ENCODE measurements around the gene DIS3L2.
"Not testable (repeated sequence)": the region's sequence is repeated elsewhere in the genome, so short reads cannot be mapped to it uniquely, and the experiment has no call there.

Gene DIS3L2

DNA sequence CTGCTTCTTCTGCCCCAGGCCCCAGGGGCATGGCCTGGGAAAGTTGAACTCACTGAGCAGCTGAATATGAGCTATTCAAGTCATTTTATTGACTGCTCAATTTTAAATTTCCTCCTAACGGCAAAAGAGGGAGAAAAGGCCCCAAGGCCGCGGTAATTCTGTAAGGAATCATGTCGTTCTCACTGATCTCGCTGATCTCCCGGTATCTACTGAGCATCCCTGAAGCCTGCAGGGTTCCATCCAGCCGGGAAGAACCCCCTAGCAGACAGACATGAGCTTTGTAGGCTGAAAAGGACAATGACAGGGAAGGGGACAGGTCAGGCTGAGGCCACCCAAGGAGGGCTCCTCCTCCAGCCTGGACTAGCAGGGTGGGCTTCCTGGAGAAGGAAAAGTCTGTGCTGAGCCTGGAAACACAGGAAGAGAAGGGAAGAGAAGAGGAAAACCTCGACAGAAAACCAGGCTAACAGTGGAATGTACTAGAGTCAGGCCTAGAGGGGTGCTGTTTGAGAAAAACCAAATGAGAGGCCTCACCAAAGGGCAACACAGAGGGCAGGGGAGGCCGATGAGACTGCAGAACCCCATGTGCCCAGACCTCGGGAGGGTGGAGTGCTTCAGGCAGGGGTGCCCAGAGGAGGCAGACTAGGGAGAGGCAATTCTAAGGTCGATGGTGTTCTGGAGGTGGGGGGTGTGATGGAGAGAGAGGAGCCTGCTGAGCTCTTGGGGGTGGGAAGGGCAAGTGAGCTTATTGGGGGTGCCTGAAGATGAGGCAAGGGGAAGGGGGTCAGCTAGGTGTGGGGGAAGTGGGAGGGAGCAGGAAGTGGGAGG lies 32.4 kb upstream of the DIS3L2 start:
- no peak for DNase-seq (ENCODE audit: low read depth)

DNA sequence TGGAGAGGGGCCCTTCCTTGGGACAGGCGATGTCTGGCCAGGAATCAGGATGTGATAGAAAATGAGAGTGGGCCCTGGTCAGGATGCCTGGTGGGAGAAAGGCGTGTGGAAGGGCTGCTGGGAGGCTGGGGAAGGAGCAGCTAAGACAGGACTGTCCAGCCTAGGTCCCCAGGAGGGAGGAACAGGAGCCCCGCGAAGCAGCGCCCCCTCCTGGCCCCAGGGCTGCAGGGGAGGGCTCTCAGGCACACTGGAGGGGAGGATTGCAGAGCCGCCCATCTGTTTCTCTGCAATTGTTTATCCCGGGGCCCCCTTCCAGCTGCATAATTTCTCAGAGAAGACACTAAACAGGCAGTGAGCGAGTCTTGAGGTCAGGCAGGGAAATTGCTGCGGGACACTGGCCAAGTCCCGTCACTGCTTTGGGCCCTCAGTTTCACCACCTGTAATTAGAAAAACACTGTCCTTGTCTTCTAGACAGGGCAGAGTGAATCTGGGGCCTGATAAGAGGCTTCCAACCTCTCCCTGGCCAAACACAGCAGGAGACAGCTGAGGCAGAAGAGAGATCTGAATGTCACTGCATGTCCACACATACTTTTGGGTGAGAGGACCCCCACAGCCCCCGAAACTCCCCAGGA lies 31.4 kb upstream of the DIS3L2 start:
- DNase-seq (ENCODE audit: low read depth): no peak

DNA sequence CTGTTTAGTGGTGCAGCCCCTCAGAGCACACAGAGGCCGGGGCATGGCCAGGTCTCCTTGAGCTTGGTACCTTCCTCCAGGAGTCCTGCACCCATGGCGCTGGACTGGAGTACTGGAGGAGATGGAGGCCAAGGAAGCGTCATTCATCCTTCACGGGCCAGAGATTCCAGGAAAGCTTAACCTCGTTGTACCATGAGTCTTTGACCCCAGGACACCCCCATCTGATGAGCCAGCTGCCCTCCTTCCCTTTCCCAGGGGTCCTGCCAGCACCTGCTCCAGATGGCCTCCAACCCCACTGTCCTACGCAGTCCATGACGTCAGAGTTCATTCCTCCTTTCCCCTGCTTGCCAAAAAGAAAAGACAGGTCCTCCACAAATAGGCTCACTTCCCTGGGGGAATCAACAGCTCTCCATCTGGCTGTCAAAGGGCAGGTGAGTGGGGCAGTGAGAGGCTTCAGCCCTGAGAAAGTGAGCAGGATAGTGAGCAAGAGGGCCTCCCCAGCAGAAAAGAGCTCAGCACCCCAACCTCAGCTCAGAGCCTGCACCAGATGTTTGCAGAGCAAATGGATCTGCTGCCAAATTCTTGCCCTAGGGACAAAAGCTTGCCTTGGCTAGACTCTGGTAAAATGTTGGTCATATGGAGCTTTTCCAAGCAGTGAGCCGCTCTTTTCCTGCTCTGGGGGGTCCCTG lies 30.8 kb upstream of the DIS3L2 start:
- DNase-seq (ENCODE audit: low read depth): no peak

DNA sequence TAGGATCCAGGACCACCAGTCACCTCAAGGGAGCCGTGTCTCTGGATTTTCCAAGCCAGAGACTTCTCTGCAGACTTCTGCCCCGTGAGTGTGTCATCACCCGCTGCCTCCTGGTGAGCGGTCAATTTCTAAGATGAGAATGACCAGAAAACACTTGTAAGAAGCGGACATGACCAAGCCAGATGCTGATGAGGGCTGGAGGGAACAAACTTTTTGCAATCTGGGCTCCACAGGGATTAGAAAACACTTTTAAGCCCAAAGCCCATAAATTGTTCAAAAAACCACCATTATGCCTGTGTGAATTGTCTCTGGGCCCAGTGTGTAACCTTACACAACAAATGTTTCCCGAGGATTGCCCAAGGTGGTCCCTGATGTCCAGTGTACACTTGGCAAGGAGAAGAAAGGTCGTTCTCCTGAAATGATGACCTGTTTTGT lies 30.0 kb upstream of the DIS3L2 start:
- DNase-seq (ENCODE audit: low read depth): no peak

DNA sequence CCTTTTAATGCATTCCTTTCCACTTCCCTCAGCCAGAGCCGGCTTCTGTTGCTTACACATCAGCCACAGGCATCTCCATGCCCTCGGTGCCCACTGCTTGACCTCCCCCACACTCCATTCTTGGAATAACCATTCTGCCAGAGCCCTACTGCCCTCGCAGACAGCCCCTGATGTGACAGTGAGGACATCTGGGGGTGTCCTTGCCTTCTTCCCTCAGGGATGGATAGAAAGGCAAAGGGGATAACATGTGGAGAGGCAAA lies 28.9 kb upstream of the DIS3L2 start:
- DNase-seq (ENCODE audit: low read depth): no peak

DNA sequence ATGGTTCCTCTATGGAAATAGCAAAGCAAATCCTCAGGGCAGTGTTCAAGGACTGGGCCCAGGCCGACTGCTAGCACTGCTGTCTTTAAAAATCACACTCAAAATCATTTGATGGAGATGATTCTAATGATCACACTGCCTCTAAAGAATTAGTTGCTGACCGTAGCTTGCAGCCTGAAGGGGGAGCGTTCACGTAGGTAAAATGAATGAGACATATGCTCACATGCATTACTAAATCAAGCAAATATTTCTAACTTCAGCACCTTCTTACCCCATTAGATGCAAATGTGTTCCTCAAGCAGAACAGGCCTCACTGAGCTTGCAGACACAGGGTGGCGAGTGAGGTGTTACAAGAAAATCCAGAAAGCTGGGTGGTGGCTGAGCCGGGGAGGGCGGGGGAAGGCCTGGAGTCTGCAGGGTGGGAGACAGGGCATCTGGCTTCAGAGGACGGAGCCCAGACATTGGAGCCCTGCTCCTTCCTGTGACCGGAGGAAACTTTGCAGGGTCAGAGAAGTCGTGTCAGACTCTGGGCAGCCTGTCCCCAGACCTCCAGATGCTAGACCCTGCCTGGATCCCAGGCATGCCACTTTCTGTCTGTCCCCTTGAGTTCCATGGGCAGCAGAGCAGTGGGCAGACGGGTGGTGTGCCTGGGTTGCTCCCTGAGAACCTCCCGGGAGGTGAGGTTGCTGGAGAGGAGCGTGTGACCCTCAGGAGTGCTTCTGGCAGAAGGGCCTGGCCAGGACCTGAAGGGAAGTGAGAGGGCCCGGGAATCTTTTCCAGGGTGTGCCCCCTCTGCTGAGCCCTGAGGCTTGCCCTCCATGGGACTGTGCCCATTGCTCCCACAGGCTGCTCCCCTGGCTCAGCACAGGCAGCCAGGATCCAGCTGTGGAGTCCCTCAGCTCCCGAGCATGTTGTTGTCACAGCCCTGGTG lies 28.3 kb upstream of the DIS3L2 start:
- no peak for DNase-seq (ENCODE audit: low read depth)

DNA sequence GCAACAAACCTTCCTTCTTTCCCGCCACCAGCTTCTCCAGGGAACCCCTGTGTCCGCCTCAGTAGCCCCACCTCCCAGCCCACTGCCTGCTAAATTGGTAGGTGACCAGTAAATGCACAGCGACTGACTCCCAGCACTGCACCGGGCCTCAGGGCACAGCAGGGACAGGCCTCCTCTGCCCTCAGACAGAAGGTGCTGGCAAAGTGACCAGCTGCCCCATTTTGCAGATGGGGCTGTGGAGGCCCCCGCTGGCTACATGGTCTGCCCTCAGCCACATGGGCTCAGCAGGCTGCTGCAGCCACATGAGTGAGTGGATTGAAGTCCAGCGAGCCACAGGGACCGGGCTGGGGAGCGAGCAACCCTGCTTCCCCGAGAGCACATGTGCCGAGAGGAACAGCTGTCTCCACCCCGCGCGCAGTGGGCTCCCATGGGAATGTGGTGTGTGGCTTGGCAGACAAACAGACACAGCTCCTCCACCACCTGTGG lies 27.6 kb upstream of the DIS3L2 start:
- no peak for DNase-seq (ENCODE audit: low read depth)

DNA sequence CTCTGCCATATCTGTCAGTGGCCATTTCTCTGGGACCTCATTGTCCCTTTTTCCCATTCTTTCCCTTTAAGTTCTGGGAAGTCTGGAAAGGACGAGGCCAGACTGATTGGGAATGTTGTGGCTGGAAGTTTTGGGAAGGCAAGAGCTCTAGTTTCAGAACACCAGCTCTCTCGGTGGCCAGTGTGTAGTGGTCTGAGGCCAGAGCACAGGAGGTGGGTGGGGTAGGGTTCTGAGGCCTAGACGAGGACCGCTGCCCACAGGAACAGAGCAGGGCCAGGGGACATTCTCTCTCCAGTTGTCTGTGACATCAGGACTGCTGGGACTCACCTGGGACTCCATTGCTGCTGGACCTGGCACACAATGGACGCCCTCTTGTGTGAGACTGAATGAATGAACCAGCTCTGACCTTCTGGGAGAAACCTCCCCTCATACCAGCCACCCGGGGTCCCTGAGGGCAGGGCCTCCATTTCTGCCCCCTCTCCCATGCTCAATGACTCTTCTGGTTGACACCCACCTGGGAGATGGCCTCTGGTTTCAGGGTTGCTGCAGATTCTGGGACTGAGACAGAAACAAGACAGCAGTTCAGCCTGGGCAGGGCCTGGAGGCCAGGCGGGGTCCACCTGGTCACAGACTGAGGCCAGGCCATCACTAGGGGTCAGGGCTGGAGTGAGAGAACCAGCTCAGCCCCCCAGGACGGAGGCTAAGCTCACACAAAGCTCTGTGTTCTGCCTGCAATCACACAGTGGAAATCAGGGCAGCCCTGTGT lies 26.9 kb upstream of the DIS3L2 start:
- DNase-seq (ENCODE audit: low read depth): no peak

DNA sequence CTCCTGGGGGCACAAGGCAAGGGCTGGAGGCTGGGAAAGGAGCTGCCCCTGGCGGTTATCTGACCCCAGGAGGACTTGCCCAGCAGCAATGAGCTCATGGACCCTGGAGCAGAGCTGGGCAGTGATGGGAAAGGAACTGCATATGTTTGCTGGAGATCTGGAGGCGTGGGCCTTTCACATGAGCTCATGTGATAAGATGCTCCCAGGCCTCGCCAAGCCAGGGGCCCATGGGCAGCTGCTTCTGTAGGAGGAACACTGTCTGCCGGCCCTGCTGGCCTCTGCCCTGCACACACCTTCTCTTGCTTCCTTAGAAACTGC lies 26.3 kb upstream of the DIS3L2 start:
- DNase-seq (ENCODE audit: low read depth): no peak

DNA sequence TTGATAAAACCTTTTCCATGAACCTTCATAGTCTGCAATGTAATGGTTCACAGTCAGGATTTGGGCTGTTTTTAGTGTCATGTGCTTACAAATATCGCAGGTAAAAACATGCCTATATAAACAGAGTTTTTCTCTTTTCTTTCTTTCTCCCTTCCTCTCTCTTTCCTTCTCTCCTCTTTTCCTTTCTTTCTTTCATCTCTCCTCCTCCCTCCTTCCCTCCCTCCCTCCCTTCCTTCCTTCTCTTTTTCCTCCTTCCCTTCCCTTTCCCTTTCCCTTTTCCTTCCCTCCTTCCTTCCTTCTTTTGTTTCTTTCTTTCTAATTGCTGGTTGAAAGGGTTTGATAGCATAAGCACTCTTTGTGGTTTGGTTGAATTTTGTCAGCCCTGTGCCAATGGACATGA lies 25.7 kb upstream of the DIS3L2 start:
- DNase-seq (ENCODE audit: low read depth): no peak

DNA sequence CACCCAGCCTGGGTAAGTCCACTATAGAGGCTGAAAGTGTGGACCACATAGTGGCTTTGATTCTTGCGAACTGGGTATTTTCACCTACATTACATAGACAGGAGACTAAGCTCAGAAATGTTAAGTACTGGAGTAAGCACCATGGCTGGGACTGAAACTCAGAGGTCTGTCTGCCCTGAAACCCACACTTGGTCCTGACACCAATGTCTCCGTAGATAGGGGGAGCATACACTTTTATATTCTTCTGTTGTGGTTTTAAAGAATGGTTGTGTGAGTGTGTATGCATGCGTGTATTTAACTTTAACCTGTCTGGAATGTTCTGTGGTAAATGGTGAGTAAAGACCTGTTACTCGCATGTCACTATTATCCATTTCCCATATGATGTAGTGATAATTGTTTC lies 25.0 kb upstream of the DIS3L2 start:
- no peak for DNase-seq (ENCODE audit: low read depth)

DNA sequence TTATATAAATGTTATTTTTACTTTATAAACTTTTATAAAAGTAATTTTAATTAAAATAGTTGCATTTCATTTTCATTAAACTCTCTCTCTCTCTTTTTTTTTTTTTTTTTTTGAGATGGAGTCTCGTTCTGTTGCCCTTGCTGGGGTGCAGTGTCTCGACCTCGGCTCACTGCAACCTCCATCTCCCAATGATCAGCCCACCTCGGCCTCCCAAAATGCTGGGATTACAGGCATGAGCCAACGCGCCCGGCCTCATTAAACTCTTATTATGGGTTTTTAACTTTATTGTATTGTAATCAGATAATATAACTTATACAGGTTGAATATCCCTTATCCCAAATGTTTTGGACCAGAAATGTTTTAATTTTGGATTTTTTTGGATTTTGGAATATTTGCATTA lies 24.5 kb upstream of the DIS3L2 start:
- no peak for DNase-seq (ENCODE audit: low read depth)

DNA sequence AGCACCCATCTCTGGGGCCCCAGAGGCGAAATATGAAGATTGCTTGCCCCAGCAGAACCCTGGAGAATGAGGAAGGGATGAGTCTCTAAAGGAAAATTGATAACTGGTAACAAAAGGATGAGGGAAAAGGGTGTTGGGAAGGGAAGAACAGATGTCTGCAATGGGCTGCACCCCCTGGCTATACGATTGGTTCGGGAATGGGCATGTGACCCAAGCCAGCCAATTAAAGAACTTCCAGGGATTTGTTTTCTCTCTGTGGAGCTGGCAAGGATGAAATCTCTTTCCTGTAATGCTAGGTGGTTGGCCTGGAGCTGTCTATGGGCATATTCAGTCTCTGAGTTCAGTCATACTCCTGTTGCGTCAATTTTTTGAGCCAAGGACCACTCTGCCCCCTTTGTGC lies 22.5 kb upstream of the DIS3L2 start:
- DNase-seq (ENCODE audit: low read depth): no peak

DNA sequence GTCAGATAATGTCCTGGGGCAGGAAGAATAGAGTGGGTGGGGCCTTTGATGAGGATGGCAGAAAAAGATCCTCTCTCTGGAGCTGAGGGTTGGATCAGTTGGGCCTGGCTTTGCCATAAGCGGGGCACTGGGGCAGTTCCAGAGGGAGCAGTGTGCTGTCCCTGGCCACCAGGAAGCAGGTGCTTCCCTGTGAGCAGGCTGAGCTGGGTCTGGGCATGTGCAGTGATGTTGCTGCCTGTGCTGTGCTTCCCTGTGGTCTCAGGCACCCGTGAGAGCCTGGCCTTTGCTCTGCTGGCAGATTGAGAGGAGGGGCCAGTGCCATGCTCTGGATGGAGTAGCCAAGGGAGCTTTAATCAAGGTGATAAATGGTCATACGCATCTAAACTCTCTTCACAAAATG lies 20.7 kb upstream of the DIS3L2 start:
- no peak for DNase-seq (ENCODE audit: low read depth)

DNA sequence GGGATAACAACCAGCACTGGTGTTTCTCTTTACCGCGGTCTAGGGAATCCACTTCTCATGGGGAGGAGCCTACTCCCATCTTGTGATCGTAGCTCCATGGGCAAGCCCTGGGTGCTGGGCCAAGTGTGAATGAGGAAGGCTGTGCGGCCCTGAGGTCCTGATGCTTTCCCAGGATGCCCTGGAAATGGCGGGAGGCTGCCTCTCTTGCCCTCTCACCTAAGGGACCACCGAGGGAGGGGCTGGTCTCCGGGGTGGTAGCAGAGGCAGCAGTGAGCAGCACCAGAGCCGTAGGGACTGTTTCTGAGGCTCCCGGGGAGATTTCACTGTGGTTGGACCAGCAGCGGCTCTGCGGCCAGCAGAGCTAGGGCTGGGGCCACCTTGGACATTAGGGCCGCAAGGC lies 19.8 kb upstream of the DIS3L2 start:
- DNase-seq (ENCODE audit: low read depth): no peak

DNA sequence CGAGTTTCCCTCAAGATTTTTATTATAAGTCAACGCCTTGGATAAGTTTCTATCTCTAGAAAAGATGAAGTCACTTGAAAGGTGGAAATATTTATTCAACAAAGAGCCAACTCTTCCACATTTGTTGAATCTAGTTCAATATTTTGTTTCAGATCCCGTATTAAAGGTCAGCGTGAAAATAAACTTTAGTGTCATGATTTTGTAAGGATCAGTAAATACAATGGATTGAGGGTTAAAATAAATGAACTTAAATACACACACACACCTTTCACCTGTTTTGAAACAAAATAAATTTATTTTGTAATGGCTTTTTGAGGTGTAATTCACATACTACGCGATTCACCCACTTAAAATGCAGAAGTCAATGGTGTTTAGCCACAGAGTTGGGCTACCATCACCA lies 19.3 kb upstream of the DIS3L2 start:
- DNase-seq (ENCODE audit: low read depth): no peak

DNA sequence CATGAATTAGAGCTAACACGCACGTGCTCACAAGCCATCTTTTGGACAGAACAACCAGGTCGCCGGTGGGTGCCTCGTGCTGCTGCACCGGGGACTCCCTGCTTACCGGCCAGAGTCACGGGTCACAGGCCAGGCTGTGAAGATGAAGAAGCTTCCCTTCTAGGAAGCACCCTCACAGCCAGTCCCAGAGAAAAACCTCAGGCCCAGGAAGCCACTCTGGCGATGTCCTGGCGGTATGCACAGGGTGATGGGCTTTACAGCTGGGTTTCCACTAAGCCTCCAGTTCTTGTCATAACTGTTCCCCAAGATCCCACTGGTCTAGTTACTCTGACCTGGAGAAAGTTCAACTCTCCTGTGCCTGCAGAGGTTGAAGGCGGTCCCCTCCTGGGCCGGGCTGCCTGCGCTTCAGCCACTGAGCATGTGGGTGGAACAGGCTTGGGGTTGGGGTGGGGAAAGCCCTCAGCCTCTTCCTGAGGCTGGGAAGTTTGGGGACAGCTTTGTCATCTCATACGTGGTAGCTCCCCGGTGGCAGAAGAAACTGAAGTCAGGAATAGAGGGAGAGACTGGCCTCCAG lies 15.2 kb upstream of the DIS3L2 start:
- no peak for DNase-seq (ENCODE audit: low read depth)

DNA sequence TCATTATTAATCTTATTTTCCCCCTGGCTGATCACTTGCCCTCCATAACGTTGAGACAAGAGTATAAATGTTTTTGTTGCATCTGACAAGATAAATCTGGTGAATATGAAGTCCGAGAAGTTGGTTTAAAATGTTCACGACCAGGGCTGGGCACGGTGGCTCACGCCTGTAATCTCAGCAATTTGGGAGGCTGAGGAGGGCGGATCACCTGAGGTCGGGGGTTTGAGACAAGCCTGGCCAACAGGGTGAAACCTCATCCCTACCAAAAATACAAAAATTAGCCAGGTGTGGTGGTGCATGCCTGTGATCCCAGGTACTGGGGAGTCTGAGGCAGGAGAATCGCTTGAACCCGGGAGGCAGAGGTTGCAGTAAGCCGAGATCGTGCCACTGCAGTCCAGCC lies 14.4 kb upstream of the DIS3L2 start:
- not testable (repeated sequence) for DNase-seq (ENCODE audit: low read depth)

DNA sequence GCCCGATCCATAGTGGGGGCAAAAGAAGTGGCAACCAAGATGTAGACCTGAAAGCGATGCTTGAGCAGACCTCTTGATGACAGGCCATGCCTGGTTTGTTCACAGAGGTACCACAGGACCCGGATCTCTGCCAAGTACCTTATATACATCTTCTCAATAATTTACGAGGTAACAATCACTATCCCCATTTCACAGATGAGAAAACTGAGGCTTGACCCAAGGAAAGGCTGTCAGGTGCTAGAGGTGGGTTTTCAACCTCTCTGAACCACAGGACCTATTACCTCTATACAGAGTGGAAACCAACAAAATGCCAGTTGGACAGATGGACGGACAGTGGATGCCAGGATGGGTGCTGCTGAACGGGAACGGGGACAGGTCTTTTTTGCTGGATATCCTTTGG lies 13.8 kb upstream of the DIS3L2 start:
- DNase-seq (ENCODE audit: low read depth): no peak

DNA sequence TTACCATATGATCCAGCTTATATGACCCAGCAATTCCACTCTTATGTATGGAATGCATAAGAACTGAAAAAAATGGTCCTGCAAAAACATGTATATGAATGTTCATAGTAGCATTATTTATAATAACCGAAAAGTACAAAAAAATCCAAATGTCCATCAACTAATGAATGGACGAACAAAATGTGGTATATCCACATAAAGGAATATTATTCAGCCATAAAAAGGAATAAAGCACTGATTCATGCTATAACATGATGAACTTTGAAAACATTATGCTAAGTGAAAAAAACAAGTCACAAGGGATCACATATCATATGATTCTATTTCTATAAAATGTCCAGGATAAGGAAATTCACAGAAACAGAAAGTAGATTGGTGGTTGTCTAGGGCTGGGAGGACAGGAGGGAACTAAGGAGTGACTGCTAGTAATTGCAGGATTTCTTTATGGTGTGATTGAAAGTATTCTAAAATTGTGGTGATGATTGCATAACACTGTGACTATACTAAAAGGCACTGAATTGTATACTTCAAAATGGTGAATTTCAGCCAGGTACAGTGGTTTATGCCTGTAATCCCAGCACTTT lies 10.0 kb upstream of the DIS3L2 start:
- DNase-seq (ENCODE audit: low read depth): no peak
